Heart right ventricle (tissue), 16 donors: ENCODE measurements around the gene TENT4B. TPM values are rescaled to one million over a fixed set of nuclear protein-coding genes. Genes with fewer than 3 reads are reported as not detected.

Source experiments
- ATAC-seq, 8 donors: fragments of 200-7000 bp; cut with Tn5 transposase; one replicate each; pipeline ENCODE4 v1.9.1; 2020; ENCODE audit warnings: mild to moderate bottlenecking in 8 of 8, moderate library complexity in 8 of 8, moderate number of reproducible peaks in 1 of 8
- DNase-seq, 2 donors: peaks; one replicate each; pipeline ENCODE4 v3.0.0-alpha.2; 2020
- H3K27ac ChIP-seq, 10 donors: fragments of 200-600 bp; sonication (generic) in 2 of 10; one replicate each; pipeline versions ENCODE4 v1.5.0 to v1.8.0; 2020 to 2022; ENCODE audit warnings: mild to moderate bottlenecking in 3 of 10
- H3K27me3 ChIP-seq, 7 donors: fragments of 200-600 bp; one replicate each; pipeline ENCODE4 v1.8.0; 2021 to 2022; ENCODE audit warnings: mild to moderate bottlenecking in 2 of 7
- H3K36me3 ChIP-seq, 9 donors: fragments of 200-600 bp; sonication (generic) in 1 of 9; one replicate each; pipeline versions ENCODE4 v1.5.0 to v1.8.0; 2020 to 2022; ENCODE audit warnings: mild to moderate bottlenecking in 2 of 9
- H3K4me1 ChIP-seq, 9 donors: fragments of 200-600 bp; sonication (generic) in 1 of 9; one replicate each; pipeline versions ENCODE4 v1.5.0 to v1.8.0; 2020 to 2022; ENCODE audit warnings: mild to moderate bottlenecking in 4 of 9
- H3K4me3 ChIP-seq, 10 donors: fragments of 200-600 bp; sonication (generic) in 2 of 10; one replicate each; pipeline versions ENCODE4 v1.5.0 to v1.8.0; 2020 to 2022; ENCODE audit warnings: mild to moderate bottlenecking in 7 of 10, moderate library complexity in 2 of 10
- H3K9me3 ChIP-seq, 11 donors: fragments of 200-600 bp in 10 of 11; sonication (generic) in 2 of 11; one replicate each; pipeline versions ENCODE4 v1.5.0 to v1.8.0; 2013 to 2022; ENCODE audit warnings: mild to moderate bottlenecking in 2 of 11, control low read depth in 1 of 11, moderate library complexity in 1 of 11
- WGBS, 2 donors: extraction: QIAGEN DNeasy Blood & Tissue Kit; methylation state at CpG; one replicate each; pipeline ENCODE4 v1.1.7; 2013; ENCODE audit warnings: inconsistent platforms in 1 of 2; 5-methylcytosine and 5-hydroxymethylcytosine counted together
- intact Hi-C, 10 donors: fragments of 100-400 bp; cut with DNase I; formaldehyde crosslinking; loops; one replicate each; pipeline versions ENCODE4 v1.11.1 to v1.14.2; 2022
- polyA plus RNA-seq, 2 donors: library from polyadenylated mRNA; stranded (reverse); fragments of 200-250 nt; gene quantifications; one replicate each; pipeline ENCODE4 v1.2.3, GENCODE V29; 2013
- total RNA-seq, 10 donors: library from RNA; stranded (reverse); fragmentation: NEBNext Ultra II Directional in 3 of 10; extraction: Animal tissue kit (Norgen Biotek cat#: 25700) in 3 of 10; gene quantifications; one replicate each; pipeline versions ENCODE4 v1.2.1 to v1.2.4, GENCODE V29; 2021 to 2023
- TF ChIP-seq, protein P1 (sequence below), 9 donors: fragments of 200-600 bp; sonication (generic) in 2 of 9; IDR thresholded peaks; one replicate each; pipeline versions ENCODE4 v1.5.0 to v1.8.0; 2021 to 2022; ENCODE audit warnings: antibody characterized with exemption in 9 of 9, mild to moderate bottlenecking in 5 of 9, moderate library complexity in 1 of 9
- donor health status: Arrhythmogenic right ventricular cardiomyopathy.
- donor health status: ischemic (EF 13 %, LVEDD 7.1; RV severe dilation, severe dysfunction).
- donor health status: healthy with polysubstance abuse.
- donor health status: DM: no; HTN: yes; CAD: no.
- donor health status: DM: no; HTN: no; CAD: no.
- donor health status: ischemic (EF 25% LVEDD 6.9; RV normal size, moderate dysfunction).
- donor health status: ischemic (EF 25% LVEDD 5.7; RV mildly dilated, moderate dysfunction).
- donor health status: healthy.
- donor health status: DM: yes; HTN: yes; CAD: no.
- donor health status: Ischemic cardiomyopathy.
- donor health status: ischemic (EF 35%, LVEDD 5.7; RV mildly dilated, moderate dysfunction).
- donor health status: nonischemic (EF 11% LVEDD 7.7; RV severe dilation, severe dysfunction).
- donor health status: DM: yes; HTN: yes; CAD: no.
- donor health status: PGD.
- donor health status: ischemic (EF 29% LVEDD 5.4; RV normal size, mild dysfunction).
- donor health status: nonischemic (EF 23%, LVEDD 6.1; RV moderate dilation, normal function).

TENT4B gene
- total and polyA plus RNA-seq, 12 donors = 2.7 to 8.6 (median 6.4) TPM

DNA sequence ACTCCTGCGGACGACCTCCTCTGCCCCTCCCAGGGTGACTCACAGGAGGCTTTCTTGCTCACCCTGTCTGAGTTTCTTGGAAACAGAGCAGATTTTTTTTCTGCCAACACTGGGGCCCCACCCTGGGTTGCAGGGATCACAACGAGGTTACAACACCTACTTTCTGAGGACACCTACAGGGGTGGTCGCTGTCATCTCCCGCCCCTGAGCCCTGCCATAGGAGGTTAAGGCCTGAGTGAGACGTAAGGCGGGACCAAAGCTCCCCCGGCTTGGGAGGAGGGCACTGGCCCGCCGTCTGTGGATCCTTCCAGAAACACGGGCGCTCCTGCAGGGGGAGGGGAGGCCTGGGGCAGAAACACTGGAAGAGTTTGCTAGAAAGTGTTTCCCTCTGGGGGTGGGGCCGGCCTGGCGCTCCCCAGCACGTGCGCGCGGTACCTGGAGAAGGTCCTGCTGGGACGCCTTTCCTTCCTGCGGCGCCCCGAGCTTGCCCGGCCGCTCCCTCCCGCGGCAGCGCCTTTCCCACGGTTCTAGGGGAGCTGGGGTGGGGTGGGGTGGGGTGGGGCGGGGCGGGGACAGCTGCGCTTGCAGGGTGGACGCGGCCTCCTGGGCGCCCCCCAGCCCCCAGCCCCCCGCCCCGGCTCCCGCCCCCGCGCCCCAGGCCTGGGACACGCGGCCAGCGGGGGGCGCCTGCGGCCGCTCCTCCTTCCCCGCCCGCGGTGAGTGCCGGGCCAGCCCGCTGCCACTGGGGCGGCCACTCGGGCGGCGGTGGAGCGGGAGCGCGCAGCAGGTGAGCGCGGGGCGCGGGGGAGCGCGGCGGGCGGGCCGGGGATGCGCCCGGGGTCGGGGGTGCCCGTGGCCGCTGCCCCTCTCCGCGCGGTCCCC is 92.6 kb downstream of the TENT4B start:
- Histone ChIP-seq H3K36me3 (no peaks in the 10 kb centered on the region), H3K4me1 (peaks cover 0 to 23% (median 16%) of the 10 kb centered on the region in 9 donors), H3K9me3 (no peaks in the 10 kb centered on the region), H3K27ac (peak overlapping the region in 1 of 10 donors; percentile 64), H3K27me3 (peaks cover 0 to 34% (median 9%) of the 10 kb centered on the region in 7 donors), H3K4me3 (peak overlapping the region; percentile 25 to 69 (median 63))
- intact Hi-C loops = loop anchor here in 2 of 10 donors (5.0 to 10.0 kb wide), 2 partner anchors 67 to 419 kb away; no protein-coding TSS in a partner anchor
- peak in 1 of 2 donors; percentile 54 for DNase-seq
- ATAC-seq = peak; percentile 54 to 85 (median 70)
- 2 to 4% methylated on average over 40 to 73 of the region's 74 CpGs for WGBS, 2 donors
- TF ChIP-seq, protein P1, sequence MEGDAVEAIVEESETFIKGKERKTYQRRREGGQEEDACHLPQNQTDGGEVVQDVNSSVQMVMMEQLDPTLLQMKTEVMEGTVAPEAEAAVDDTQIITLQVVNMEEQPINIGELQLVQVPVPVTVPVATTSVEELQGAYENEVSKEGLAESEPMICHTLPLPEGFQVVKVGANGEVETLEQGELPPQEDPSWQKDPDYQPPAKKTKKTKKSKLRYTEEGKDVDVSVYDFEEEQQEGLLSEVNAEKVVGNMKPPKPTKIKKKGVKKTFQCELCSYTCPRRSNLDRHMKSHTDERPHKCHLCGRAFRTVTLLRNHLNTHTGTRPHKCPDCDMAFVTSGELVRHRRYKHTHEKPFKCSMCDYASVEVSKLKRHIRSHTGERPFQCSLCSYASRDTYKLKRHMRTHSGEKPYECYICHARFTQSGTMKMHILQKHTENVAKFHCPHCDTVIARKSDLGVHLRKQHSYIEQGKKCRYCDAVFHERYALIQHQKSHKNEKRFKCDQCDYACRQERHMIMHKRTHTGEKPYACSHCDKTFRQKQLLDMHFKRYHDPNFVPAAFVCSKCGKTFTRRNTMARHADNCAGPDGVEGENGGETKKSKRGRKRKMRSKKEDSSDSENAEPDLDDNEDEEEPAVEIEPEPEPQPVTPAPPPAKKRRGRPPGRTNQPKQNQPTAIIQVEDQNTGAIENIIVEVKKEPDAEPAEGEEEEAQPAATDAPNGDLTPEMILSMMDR (IDR thresholded peaks at IDR 0.05) = peak in 5 of 9 donors; percentile 10 to 52 (median 36)

DNA sequence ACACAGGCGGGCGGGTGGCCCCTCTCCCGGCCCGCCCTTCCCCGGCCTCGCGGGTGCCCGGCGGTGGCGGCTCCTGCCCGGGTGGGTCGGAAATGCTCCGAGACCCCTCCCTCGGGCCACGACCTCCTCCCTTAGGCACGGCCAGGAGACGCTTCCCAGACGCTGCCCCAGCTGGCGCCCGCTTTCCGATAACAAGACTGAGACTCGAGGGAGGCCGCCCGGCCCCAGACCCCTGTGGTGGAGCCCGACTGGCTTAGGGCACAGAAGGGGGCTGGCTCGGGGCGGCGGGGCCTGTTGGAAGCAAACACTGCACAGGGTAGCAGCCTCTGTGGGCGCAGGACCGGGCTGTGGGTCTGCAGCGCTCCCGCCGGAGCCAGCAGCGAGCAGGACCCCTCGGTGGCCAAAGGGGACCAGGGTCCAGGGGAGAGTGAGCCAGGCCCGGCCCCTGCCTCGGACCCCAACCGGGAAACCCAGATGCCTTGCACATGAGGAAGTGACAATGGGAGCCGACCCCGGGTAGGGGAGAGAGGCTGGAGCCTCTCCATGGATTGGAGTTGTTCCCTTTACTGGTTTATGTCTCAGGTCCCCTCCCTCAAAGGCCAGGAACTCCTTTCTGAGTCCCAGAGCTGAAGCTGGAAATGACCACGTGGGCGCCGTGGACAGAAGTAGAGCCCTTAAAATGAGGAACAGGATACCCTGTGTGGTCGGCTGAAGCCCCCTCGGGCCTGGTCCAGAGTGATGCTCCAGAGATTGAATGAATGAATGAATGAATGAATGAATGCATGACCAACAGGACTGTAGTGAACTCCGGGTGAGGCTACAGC is 93.4 kb downstream of the TENT4B start:
- Histone ChIP-seq H3K27ac (peak overlapping the region in 6 of 10 donors; percentile 8 to 64 (median 38)), H3K36me3 (no peaks in the 10 kb centered on the region), H3K4me3 (peak overlapping the region; percentile 19 to 69 (median 63)), H3K27me3 (peaks cover 0 to 34% (median 9%) of the 10 kb centered on the region in 7 donors), H3K9me3 (no peaks in the 10 kb centered on the region), H3K4me1 (peaks cover 0 to 29% (median 16%) of the 10 kb centered on the region in 9 donors)
- DNase-seq = peak in 1 of 2 donors; percentile 38
- WGBS, 2 donors = 14 to 21% methylated on average over 30 to 46 of the region's 46 CpGs
- ATAC-seq = peak in 5 of 8 donors; percentile 7 to 28 (median 18)
- TF ChIP-seq, protein P1 (IDR thresholded peaks at IDR 0.05) = no peak
- intact Hi-C loops = loop anchor here in 2 of 10 donors (5.0 to 10.0 kb wide), 2 partner anchors 66 to 418 kb away; no protein-coding TSS in a partner anchor

DNA sequence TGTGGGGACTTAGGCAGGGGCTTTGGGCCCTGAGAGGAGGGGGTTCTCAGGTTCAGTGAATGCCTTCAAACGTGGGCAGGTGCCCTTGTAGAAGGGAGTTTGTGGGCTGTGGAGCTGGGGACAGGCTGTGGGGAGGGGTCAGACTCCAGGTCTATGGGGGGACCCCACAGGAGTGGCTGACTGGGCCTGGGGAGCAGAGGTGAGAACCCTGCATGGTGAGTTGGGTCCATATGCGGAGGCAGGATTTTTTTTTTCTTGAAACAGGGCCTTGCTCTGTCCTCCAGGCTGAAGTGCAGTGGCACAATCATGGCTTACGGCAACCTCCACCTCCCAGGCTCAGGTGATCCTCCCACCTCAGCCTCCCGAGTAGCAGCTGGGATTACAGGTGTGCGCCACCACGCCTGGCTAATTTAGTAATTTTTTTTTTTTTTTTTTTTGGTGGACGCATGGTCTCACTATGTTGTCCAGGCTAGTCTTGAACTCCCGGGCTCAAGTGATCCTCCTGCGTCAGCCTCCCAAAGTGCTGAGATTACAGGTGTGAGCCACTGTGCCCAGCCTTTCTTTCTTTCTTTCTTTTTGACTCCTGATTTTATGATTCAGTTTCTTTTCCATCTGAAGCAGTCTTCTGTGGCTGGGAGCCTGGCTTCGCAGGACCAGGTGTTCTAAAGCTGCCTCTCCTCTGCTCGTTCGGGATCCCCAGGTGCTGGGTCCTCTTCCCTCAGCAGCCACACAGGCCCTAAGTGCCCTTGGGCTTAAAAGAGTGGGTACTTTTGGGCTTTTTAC is 94.2 kb downstream of the TENT4B start:
- Histone ChIP-seq H3K4me1 (peaks cover 0 to 37% (median 16%) of the 10 kb centered on the region in 9 donors), H3K27ac (no peak overlapping the region), H3K9me3 (no peaks in the 10 kb centered on the region), H3K27me3 (peaks cover 0 to 27% (median 9%) of the 10 kb centered on the region in 7 donors), H3K36me3 (no peaks in the 10 kb centered on the region), H3K4me3 (peak overlapping the region in 1 of 10 donors; percentile 67)
- 97% methylated on average over 12 of the region's 12 CpGs for WGBS, 2 donors
- TF ChIP-seq, protein P1 (IDR thresholded peaks at IDR 0.05) = no peak
- intact Hi-C loops = loop anchor here in 2 of 10 donors (5.0 to 10.0 kb wide), 2 partner anchors 65 to 417 kb away; no protein-coding TSS in a partner anchor
- ATAC-seq (no peak), DNase-seq (no peak)
